Fibroblast of skin of back (primary cell): ENCODE results near the gene ADAMTS2. TPM values are rescaled to one million over a fixed set of nuclear protein-coding genes. Genes with fewer than 3 reads are reported as not detected.

Experiments used
- DNase-seq: peaks from one replicate; pipeline ENCODE4 v3.0.0-alpha.2; 2013
- polyA plus RNA-seq, 2 experiments: library from polyadenylated mRNA; unstranded; fragments of 120-200 nt; gene quantifications; one replicate each; pipeline ENCODE4 v1.2.1, GENCODE V29; 2013; ENCODE audit not compliant: insufficient read length in 2 of 2

ADAMTS2 gene
- 161 TPM for polyA plus RNA-seq (2013, experiment 1 of 2; ENCODE audit: insufficient read length)
- 210 TPM for polyA plus RNA-seq (2013, experiment 2 of 2; ENCODE audit: insufficient read length)

DNA sequence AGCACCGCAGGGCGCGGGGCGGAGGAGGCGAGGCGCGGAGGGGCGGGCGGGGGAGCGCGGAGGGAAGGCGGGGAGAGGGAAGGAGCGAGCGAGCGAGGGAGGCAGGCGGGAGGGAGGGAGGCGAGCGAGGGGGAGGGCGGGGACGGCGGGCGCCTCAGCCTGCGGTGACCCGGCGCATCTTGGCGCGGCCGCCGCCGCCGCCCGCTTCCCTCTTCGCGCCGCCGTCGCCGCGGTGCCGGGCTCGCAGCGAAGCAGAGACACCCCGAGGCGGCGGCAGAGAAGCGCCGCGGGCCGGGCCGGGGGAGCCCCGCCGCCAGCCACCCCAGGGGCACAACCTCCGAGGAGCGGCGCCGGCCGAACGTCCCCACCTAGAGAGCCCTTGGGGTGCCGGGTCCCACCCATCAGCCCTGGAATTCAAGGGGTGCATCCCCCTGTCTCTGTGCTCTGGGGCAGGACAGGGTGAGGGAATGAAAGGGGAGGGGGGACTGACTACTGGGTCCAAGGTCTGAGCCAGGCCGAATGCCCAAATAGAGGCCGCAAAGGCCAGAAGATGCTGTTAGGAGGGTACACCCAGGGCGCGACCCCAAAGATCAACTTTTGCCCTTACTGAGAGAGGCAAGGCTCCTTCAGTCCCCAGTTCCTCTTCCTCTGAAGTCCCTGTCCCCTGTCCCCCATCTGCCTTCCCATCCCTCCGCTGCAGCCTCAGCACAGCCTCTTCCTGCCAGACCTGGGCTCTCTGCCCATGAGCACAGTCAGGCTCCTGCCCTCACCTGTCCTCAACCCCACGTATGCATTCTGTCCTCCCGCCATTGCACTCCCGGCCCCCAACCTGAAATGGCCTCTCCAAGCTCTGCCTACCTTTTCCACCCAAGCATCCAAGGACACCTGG is at the start of gene ADAMTS2:
TSS of gene ADAMTS2 (minus strand) at position 29 of the 889 bp plus-strand sequence. CDS start 133 bp downstream, outside the sequence.
- peak; percentile 78 for DNase-seq

DNA sequence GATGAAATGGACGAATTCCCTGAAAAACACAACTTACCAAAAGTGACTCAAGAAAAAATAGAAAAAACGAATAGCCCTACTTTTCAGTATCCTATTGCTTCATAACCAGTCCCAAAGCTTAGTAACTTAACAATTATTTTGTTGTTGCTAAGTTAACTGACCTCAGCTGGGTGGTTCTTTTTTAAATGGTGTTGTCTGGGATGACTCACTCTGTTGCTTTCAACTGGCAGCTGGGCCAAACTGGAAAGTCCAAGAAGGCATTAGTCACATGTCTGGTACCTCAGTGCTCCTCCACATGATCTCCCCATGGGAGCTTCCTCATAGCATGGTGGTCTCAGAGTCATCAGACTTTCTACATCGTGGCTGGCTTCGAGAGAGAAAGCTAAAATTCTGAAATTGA is 47.8 kb upstream of the ADAMTS2 start:
- DNase-seq = peak; percentile 93

DNA sequence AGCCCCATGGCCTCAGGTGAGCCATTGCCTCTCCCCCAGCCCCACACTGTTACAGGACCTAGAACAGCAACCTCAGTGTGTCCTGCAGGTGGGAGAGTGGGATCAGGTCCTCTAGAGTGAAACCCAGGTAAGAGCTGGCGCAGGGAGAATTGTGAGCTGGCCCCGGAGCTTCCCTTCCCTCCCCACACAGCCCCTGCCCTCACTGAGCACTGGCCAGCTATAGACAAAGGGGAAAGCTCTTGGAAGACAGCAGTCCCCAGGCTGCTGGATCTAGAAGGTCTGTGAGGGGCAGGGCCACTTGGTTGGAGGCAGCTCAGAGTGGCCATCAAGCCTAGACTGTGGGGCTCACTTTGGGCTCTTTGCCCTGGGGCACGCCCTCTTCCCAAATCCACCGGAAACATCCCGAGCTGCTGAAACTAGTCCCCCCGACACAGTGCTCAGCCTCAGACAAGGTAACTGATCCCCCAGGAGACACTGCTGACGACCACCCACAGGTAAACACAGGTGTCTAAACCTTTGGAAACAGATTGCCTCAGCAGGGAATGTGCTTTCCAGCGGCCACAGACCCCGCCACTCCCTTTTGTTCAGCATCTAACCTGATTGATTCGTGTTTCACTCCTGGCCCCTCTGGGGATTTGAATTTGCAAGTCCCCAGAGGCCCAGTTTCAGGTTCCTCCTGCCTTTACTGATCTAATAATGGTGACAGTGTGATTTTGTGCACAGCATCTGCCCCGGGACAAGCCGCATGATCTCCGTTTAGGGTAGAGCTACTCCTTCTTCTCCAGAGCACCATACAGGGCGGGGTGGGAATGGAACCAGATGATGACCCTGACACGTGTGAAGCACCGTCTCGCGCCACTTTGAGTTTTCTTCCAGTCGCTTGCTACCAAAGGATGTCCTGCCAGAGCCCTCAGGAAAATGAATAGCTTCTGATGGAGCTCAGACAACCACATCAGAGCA is 42.2 kb upstream of the ADAMTS2 start:
- no peak for DNase-seq

DNA sequence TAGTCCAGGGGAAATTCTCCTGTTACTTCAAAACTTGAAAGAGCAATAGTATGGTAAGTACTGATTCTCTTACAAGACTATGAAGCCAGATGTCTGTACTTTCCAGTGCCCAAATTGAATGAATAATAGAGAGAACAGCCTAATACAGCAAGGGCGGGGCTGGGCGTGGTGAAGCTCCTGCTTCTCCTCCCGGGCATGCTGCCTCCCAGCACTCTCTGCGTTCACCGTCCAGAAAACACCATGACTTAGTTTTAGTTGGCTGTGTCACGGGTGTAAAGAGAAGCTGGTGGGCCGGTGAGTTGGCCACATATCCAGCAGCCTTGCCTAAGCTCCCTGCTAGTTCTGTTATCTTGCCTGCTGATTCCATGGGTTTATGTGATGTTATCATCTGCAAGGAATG is 40.7 kb upstream of the ADAMTS2 start:
- DNase-seq = no peak

DNA sequence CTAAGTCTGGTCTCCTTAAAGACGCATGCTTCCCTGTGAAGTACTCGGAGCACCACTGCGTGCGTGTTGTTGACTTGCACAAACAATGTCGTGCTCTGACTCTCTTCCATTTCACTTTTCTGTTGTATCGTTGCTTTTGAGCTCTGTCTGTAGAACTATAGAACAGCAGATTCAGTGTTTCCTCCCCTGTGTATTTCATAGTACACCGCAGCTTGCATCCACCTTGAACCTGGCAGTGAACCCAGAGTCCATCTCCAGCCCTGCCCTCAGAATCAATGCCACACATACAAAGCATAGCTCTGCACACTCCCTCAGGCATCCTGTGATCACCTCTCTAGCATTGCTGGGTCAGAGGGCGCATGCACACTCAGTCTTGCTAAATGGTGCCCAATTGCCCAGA is 37.2 kb upstream of the ADAMTS2 start:
- DNase-seq = no peak

DNA sequence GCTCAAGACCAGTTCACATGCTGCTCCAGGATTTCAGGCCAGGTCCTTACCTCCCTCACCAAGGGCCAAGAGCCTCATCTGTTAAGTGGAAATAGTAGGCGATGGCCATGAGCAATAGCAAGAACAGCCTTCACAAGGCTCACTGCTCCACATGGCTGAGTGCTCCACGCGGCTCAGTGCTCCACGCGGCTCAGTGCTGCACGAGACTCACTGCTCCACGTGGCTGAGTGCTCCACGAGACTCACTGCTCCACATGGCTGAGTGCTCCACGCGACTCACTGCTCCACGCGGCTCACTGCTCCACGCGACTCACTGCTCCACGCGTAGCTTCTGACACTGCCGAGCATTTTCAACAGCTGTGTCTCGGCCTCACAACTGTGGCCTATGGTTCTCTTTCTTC is 36.4 kb upstream of the ADAMTS2 start:
- DNase-seq = no peak

DNA sequence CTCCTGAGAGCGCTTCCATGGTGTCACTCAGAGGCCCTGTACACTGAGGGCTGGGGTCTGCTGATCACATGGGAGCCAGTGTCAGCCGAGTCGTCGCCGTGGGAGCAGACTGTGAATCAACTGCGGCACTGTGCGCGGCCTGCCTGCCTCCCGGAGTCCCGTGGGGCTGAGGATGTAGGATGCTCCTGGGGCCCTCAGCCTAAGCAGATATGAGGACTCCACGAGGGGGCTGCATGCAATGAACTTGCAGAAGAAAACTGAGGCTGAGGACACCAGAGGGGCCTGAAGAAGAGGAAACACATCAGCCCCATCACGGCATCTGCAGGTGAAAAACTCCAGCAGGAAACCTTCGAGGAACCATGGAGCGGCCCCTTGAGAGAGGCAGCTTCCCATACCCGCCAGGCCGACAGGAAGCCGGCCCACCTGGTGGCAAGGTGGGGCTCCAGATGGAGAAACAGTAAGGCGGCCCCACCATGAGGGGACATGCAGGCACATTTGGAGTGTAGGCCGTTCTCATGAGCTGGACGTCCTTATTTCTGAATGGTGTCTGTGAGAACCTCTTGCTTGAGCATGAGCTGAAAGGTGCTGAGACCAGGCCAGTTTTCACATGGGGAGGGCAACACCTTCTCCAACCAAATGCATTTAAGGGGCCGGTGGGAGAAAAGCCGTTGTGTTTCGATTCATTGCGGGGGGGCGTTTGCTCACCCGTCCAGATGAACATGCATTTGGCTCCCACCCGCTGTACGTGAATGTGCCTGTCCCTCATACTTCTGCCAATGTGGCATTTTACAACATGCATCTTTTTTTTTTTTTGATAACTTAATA is 35.2 kb upstream of the ADAMTS2 start:
- DNase-seq = no peak

DNA sequence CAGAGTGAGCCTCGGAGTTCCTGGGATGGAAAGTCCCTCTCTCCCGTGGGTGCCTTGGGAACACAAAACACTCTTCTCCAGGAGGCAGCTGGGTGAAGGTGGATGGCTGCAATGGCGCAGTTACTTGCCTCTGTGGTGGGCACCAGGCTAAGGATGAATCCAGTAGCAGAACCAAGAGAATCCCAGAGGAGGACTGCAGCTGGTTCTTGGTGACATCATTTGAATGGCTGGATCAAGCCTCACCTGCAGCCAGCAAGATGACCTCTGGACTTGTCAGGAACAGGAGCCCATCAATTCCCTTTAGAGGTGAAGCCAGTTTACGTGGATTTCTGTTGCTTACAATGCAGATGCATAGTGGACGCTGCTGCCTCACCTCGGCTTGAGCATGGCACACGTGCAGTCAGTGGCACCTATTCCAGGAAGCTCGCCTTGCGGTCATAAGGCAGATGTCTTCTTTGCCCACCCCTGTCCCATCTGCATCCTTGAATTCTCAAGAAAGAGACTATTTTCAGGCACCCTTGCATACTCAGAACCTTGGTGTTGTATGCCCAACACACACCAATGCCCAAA is 34.1 kb upstream of the ADAMTS2 start:
- no peak for DNase-seq

DNA sequence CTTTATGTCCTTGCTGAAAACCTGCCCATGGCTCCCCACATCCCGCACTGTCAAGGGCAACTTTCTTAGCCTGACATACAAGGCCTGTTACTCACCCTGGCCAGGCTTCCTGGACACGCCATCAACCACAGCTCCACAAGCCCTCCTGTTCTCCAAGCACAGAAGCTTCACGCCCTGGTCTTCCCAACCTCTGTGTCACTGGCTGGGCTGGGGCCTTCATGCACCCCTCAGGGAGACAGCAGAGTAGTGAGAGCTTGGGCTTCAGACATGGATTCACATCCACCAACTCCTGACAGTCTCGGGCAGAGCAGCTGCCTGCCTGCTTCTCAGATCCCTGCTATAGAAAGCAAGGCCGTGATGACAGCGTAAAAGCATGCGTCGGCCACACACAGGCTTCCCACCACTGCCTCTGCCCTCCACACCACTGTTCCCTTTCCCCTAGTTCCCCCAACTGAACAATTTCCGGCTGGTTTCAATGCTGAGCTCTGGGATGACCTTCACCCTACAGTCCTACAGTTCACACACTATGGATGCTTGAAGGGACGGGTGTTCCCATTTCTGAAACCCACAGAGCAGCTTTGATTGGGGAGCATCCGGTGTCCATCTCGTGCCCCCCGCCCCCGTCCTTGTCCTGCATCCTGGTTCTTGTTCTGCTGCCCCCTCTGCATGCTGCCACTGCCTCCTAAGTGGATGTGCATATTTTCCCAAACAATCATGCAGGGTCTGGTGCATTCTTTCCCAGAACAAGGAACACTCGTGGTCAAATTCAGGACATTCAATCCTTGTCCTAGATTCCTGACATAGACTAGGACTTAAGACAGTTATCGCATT is 33.4 kb upstream of the ADAMTS2 start:
- peak; percentile 98 for DNase-seq

DNA sequence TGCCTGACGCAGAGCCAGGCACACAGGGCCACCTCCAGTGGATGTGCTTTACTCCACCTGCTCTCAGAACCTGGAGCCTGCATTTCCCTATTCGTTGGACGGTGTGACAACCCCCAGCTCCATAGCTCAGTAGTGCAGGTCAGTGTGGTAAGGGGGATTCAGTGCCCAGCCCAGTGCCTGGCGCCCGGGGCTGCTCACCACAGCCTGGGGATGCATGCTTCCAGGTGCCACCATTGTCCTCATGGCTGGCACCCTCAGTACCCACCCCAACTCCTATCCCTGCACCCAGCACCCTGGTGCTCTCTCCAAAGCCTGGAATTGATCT is 32.8 kb upstream of the ADAMTS2 start:
- DNase-seq = no peak

DNA sequence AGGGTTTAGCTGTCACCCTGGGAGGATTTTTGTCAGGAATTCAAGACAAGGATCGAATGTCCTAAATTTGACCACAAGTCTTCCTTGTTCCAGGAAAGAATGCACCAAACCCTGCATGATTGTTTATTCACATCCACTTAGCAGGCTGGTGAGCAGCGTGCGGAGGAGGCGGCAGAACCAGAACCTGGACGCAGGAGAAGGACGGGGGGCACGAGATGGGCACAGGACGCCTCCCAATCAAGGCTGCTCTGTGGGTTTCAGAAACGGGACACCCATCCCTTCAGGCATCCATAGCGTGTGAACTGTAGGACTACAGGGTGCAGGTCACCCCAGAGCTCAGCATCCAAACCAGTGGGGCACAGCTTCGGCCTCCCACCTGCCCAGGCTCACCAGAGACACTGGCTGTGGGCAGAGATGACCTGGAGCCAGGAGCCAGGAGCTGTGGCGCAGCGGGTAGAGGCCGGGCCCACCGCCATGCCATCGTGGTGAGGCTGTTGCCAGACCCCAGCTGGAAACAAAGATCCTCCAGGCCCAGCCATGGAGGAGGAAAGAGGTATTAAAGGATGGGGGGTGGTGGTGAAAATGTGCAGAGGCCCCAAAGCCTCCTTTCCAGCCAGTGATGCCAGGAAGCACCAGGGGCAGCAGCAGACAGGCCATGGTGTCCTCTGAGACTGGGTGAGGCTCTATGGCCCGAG is 32.3 kb upstream of the ADAMTS2 start:
- peak; percentile 61 for DNase-seq

DNA sequence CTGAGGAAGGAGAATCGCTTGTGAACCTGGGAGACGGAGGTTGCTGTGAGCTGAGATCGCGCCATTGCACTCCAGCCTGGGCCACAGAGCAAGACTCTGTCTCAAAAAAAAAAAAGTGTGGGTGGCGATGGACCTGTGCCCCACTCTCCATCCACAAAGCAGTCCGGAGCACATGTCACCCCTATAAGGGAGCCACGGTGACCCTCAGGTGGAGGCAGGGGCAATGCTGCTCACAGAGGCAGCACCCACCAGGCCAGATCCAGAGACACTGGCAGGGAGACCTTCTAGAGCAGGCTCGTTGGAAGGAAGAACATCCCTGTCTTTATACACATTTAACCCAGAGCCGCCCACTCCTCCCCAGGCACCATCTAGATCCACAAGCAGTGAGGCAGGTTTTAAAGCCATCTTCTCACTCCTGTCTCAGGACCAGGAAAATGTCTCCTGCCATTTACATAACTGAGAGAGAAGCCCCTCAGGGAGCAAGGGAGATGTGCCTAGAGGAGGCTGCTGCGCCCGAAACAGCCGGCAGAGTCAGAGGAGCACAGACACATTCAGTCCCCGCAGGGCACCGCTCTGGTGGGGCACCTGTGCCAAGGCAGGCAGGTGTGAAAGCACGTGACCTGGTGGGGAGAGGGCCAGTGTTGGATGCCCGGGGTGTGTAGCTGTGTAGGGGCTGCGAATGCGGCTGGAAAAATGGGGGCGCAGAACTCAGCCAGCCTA is 31.6 kb upstream of the ADAMTS2 start:
- DNase-seq = no peak

DNA sequence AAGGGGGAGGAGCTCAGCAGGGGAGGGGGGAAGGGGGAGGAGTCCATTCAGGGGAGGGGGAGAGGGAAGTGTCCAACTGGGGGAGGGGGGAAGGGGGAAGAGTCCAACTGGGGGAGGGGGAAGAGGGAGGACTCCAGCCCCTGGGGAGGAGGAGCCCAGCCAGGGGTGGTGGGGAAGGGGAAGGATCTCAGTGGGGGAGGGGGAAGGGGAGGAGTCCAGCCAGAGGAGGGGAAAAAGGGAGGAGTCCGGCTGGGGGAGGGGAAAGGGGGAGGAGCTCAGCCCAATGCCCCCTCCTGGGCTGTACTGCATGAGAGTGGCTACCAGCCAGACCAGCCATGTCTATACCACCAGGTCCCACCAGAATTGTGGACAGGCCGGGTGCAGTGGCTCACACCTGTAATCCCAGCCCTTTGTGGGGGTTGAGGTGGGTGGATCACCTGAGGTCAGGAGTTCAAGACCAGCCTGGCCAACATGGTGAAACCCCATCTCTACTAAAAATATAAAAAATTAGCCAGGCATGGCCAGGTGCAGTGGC is 30.6 kb upstream of the ADAMTS2 start:
- DNase-seq = no peak

DNA sequence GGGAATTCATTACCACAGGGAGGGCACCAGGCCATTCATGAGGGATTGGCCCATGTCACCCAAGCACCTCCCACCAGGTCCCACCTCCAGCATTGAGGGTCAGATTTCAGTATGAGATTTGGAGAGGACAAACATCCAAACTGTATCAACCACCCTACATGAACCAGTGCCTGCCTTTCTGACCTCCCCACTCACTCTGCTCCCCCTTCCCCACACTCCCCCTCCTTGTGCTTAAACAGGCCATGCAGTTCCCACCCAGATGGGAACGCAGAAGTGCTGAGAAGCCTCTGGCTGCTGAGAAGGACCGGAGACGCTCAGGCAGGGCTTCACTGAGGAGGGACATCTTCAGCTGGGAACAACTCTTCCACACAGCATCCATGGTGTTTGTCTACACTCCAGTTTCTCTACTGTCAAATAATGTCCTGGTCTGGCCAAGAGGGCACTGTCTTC is 30.0 kb upstream of the ADAMTS2 start:
- DNase-seq = peak; percentile 25

DNA sequence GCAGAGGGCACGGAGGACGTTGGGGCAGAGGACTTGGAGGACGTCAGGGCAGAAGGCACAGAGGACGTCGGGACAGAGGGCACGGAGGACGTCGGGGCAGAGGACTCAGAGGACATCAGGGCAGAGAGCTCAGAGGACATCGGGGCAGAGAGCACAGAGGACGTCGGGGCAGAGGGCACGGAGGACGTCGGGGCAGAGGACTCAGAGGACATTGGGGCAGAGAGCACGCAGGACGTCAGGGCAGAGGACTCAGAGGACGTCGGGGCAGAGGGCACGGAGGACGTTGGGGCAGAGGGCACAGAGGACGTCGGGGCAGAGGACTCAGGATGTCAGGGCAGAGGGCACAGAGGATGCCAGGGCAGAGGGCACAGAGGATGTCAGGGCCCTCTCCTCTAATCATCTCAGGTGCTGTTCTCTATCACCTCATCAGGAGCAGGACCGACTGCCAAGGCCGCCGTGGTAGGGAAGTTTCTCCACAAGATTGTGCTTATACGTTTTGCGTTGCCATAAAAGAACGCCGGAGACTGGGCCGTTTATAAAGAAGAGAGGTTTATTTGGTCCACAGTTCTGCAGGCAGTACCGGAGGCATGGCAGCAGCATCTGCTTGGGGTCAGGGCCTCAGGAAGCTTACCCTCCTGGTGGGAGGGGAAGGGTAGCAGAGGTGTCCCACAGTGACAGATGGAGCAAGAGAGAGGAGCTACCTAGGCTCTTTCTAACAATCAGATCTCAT is 29.4 kb upstream of the ADAMTS2 start:
- no peak for DNase-seq

DNA sequence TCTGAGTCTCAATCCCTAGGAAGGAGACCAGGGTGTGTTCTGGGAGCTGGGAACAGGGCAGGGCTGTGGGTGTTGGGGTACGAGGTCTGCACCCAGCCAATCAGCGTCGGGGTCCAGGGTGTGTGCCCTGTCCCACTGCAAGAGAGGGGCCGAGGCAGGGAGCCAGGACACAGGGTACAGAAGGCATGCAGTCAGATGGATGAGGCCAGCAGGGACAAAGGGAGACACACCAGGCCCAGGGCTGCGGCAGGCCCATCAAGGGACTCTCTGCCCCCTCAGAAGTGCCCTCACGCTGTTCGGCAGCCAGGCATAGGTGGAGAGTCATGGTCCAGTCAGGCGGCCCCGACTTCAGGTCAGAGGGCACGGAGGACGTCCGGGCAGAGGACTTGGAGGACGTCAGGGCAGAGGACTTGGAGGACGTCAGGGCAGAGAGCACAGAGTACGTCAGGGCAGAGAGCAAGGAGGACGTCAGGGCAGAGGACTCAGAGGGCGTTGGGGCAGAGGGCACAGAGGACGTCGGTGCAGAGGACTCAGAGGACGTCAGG is 28.8 kb upstream of the ADAMTS2 start:
- no peak for DNase-seq

DNA sequence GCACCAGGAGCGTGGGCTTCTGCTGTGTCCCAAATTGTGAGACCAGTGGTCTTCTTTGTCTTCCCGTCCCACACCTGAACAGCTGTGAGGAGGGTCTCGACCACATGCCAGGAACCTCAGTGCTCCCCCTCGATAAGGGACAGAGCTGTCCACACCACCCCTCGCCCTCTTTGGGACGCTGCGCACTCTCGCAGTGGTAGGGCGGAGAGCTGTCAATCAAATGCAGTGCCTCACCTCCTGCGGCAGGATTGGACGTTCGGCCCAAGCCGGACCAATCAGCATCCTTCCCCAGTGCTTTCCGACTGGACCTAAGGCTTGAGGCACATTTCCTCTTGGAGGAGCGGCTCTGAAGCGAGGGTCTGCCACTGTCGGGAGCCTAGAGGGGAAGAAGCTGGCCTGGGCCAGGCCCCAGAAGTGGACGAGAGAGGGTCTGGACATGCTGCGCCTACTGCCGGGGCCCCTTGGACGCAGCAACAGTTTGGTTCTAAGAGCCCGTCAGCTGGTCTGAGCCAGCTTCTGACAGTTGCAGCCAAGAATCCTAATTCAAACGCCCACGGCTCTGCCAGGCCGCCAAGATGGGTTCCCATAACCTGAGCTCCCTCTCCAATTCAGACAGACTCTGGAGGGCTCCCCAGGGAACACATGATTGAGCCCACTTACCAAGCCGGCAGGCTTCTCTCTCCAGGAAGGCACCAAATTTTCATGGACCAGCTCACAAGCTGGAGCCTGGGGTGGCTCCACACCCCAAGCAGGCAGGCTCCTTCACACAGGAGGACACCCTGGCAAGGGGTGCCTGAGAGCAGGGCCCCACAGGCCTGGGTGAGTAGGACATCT is 28.1 kb upstream of the ADAMTS2 start:
- no peak for DNase-seq
